GM21786 (cell line): Measurements from ENCODE around the gene GNAZ.

ENCODE experiments used
- ATAC-seq: cut with Tn5 transposase; IDR thresholded peaks from one replicate; pipeline ENCODE4 v1.9.1; 2021; ENCODE audit not compliant: unreplicated experiment

GNAZ gene

GRCh38 chr22:23075525-23076216 is 5.4 kb downstream of the GNAZ start:
- ATAC-seq: no peak

DNA sequence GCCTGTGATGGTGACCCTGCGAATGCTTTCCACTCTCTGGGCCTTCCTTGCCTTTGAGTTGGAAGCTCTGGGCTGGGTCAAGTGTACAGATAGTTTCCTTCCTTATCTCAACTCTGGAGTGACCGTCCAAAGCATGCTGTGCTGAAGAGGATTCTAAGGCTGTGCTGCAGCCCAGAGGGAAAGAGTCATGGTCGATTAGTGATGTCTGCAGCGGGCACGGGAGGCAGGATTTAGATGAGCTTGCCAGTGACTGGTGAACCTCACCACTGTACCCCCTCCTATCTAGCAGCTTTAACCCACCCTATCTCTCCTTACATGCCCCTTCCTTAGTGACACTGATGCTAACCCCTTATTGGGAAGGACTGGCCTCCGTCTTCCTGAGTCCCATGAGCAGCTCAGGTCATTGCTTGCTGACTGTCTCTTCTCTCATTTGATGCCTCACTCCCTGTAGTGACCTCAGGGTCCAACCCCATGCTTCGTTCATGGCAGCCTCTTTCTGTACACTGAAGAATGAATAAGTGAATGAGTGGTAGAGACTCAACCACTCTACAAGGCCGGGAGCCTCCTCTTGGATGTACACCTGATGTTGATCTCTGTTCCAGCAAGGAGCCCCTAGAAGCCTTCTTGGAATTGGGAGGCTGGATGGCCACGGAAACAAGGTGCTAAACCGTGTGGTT is 6.7 kb downstream of the GNAZ start:
- no peak for ATAC-seq

DNA sequence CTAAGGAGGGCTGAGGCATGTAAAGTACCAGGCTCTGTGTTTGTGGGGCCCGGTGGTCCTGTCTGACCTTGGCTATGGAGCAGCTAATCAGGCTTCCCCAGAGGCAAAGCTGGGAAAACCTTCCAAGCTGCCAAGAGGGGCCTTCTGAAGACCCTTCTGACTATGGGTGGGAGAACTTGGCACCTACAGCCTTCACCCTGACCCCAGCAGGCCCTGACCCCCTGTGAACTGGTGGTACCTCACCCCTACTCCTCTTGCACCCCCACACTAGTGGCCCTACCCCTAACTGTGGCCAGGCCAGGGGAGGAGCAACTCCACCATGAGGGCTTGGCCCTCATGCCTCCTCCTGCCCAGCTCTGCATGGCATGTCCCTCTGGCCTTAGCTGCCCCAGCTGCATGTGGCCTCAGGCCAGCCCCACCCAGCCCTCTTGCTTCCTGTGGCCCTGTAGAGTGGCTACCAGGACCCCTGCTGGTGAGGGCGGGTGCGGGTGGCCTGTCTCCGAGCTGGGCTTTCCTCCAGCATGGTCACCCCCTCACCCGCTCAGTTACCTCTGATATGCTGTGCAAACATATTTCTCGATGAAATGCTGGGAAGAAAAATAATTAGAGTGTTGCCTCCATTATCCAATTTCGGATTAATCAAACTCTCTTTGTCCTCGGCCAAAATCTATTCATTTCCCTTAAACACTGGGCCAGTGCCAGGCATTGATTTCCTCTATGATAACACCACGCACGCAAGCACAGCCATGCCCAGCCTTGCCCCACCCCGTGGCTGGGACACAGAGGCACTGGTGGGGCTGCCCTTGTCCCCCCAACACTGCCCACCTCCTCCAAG is 7.5 kb downstream of the GNAZ start:
- no peak for ATAC-seq

- no peak for ATAC-seq
Observed at GRCh38 chr22:23078462-23078787, 8.1 kb downstream of the GNAZ start.

DNA sequence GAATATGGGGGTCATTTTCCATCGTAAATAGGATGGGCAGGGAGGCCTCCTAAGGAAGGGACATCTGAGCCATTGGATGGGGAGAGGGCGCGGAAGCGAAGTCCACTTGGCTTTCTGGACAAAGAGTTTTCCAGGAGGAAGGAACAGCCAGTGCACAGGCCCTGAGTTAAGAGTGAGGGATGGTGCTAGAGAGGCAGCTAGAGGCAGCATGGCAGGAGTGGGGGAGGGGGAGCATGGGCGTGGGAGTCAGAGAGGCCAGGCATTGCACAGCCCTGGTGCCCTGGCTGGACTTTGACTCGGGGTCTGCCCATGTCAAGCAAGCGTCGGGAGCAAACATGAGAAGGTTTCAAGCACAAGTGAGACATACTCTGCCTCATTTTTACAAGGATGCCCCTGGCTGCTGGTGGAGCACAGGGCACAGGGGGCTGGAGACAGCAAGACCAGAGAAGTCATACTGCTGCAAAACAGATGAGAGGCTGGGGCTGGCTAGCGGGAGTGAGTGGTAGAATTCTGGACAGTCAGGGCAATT is 9.0 kb downstream of the GNAZ start:
- ATAC-seq: no peak

GRCh38 chr22:23079814-23080521 is 9.6 kb downstream of the GNAZ start:
- no peak for ATAC-seq

DNA sequence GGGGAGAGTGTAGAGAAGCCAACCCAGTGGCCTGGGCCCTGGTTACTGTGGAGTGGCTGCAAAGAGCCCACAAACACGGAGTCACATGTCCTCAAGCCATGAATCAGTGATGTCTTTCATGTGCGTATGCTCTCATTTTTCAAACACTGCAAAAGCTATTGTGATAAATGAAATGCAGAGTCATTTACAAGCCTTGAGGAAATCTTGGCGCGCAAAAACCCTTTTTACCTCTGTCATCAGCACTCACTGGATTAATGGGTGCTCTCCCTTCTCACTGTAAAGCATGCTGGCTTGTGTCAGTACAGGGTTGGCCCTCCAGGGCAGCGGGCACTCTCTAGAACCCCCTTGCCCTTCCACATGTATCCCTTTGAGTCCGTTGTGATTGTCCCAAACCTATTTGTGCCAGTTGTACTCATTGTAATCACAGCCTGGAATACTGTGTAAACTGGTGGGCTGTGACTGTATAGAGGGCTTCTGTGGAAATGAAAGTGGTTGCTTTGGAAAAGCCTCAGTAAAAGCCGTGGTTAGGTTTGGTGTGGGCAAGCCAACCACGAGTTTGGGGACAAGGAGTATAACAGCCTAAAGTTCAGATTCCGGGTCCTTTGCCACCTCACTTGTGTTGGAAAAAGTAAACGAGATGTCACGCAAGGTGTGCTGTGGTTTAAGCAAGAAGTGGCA is 10.4 kb downstream of the GNAZ start:
- ATAC-seq: no peak

GRCh38 chr22:23082534-23083314 is 12.4 kb downstream of the GNAZ start:
- ATAC-seq: no peak

DNA sequence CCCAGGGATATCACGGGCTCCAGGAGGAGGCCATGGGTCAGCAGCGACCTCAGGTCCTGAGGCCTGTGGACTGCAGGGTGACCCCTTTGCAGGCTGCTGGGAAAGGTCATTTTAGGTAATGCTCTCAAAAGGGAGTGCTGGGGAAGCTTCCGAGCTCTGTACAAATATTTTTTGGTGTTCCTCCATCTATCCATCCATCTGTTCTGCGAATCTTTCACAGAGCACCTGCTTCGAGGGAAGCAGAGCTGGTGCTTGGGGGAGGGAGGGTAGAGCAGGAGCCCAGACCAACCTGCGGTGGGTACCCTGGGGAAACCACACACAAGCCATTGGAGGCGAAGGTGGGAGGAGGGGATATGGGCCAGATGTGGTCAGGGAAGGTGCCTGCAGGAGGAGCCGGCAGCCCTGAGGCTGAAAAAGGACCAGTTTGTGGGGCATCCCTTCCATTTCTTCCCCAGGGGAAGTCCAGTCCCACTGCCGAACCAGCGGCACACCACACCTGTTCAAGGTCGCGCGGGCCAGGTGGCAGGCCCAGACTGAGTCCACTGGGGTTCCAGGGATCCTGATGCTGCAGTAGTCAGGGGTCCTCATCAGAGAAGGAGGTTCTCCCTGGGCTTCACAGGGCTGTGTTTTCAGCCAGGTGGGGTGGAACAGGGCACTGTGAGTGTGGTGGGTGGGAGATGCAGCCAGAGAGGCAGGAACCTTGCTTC is 13.1 kb downstream of the GNAZ start:
- ATAC-seq: no peak

- ATAC-seq: no peak
Observed at GRCh38 chr22:23084453-23085350, 14.4 kb downstream of the GNAZ start.

- no peak for ATAC-seq
Observed at GRCh38 chr22:23085351-23085671, 15.0 kb downstream of the GNAZ start.

DNA sequence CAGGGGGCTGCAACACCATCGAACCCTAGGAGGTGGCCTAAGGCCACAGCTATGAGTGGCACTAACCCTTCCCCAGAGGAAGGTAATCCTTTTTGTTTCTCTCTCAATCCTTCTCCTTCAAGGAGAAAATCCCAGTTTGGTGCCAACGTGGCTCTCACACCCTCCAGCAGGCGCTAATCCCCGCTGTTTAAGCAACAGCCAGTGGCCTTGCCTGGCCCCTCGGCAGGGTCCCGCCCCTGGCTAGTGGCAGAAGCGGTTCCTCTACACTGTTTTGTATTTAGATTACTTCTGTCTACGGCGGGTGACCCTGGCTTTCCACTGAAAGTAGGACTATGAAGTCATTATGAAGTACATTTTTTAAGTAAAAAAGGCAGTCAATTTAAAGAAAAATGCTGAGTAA is 15.5 kb downstream of the GNAZ start:
- no peak for ATAC-seq

GRCh38 chr22:23086263-23086662 is 15.9 kb downstream of the GNAZ start:
- no peak for ATAC-seq

DNA sequence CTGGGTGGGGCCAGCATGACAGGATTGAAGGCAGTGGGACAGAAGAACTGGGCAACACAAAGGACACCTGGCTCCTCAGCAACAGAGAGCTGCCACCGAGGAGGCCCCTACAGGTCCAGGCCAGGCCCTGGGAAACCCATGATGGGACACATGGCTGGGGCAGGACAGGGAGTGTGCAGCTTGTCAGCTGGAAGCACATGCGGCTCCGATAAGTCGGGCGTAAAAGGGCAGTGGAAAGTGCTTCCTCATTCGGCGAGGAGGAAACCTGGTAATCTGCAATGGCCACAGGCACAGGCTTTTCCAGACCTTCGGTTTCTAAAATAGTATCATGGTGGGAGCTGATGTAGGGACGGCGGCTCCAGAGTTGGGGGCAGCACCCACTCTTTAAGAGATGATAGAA is 16.5 kb downstream of the GNAZ start:
- ATAC-seq: no peak

GRCh38 chr22:23088199-23088604 is 17.9 kb downstream of the GNAZ start:
- ATAC-seq: no peak

DNA sequence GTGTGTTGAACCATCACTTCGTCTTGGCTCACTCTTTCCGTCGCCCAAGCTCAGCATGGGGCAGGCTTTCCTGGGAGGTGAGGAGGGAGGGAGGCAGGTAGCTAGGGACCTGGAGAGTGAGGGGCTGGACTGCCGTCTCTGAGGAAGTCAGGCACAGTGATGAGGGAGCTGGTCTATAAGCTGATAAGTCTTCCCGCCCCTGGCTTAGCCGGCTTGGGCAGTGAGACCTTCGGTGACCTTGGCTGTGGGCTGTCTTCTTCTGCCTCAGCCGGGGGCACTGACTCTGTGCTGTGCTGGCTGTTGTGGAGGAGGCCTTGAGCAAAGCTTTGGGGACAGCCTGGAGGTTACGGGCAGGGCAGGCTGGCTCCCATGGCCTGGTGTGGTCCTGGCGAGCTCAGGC is 18.7 kb downstream of the GNAZ start:
- ATAC-seq: no peak

DNA sequence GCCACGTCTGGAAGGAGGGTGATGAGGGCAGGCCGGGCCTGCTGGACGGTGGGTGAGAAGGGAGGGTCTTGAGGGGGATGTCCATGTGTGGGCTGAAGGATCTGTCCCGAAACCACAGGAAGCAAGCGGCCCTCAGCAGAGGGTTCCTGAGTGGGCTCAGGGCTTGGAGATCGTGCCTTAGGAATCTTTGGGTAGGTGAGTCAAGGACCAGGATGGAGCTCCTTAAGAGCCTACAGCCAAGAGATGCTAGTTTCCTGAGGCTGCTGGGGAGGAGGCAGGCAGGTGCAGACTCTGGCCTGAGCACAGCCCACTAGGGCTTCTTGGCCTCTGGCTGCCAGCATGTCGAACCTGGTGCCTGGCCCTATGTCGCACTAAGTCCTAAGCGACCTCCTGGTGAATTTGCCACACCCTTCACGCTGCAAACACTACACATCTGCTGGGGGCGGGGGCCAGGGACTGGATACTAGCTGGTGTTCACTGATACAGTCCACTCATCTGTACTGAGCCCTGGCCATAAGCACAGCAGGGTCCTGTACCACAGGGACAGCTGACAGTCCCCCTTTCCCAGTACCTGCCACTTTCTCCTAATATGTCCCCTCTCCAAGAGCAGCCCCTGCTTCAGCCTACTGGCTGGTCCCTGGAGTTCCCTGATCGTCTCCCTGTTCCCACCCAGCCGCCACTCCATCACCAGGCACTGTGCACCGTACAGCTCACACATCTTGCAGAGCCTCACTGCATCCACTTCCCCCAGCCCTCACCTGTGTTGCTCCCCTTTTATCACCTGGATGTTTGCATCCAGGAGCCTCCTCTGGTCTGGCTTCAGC is 19.5 kb downstream of the GNAZ start:
- ATAC-seq: no peak

DNA sequence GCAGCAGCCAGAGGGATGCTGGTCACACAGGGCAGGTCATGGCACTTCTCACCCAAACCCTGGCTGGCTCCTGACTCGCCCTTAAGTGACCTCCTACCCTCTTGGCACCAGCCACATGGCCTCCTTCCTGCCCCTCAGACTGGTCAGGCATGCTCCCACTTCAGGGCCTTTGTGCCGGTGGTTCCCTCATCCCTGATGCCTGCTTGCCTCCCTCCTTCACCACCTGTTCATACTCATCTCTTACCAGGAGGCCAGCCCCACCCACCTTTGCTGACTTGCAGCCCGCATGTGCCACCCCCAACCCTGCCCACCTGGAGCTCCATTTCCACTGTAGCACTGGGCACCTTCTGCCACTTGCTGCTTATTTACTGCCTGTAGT is 20.1 kb downstream of the GNAZ start:
- no peak for ATAC-seq
